K562 (cell line): ENCODE results near the gene ATXN7. TPM values are rescaled to one million over a fixed set of nuclear protein-coding genes. Genes with fewer than 3 reads are reported as not detected.

Source experiments
- ATAC-seq: fragments of 200-7000 bp; cut with Tn5 transposase; 3 replicates; pipeline ENCODE4 v1.9.1; 2020; ENCODE audit warnings: moderate library complexity
- BruUV-seq: library from RNA; stranded (reverse); fragments of 400-500 nt; replicated peaks from 2 replicates; lab custom pipeline; 2021; lab: Mats Ljungman, UMichigan
- CTCF ChIA-PET: fragments of 300-600 bp; formaldehyde crosslinking; extraction: SDS; loops from one replicate; lab custom pipeline; 2021; ENCODE audit warnings: low intra/inter-chr PET ratio; lab: Yijun Ruan, JAX
- POLR2A ChIA-PET: fragments of 300-600, 350-650 bp; sonication (Branson Sonifier 250); formaldehyde crosslinking; extraction: SDS; loops from one replicate; lab custom pipeline; 2021; ENCODE audit warnings: antibody characterized with exemption, inconsistent platforms; lab: Yijun Ruan, JAX
- DNase-seq, 4 experiments: peaks; one replicate each; pipeline versions ENCODE4 v3.0.0 to v3.0.0-alpha.2; 2011 to 2018; ENCODE audit warnings: low spot score in 3 of 4, mixed read lengths in 3 of 4; ENCODE audit errors: extremely low read depth in 1 of 4
- FAIRE-seq: peaks from 2 replicates; lab custom pipeline; 2011; peaks lifted over from hg19 to GRCh38; lab: Jason Lieb, UNC
- H2AFZ ChIP-seq: 2 replicates; pipeline ENCODE4 v1.6.0; 2011; ENCODE audit warnings: low read depth, low read length, control low read depth, inconsistent platforms
- H3K27ac ChIP-seq: fragments of 200-600 bp; 3 replicates; pipeline ENCODE4 v1.8.0; 2011; ENCODE audit warnings: low read depth, mild to moderate bottlenecking, control low read depth, inconsistent platforms, low read length, moderate library complexity, mixed read lengths; ENCODE audit errors: extremely low read depth
- H3K27me3 ChIP-seq, 2 experiments: fragments of 300-600 bp in 1 of 2; 2 replicates in 1 of 2; 3 replicates in 1 of 2; pipeline versions ENCODE4 v1.6.0 to v1.8.0; 2011; ENCODE audit warnings: inconsistent platforms in 2 of 2, low read length in 2 of 2, mild to moderate bottlenecking in 1 of 2, mixed read lengths in 1 of 2, moderate library complexity in 1 of 2; ENCODE audit not compliant: control insufficient read depth in 2 of 2, insufficient read depth in 2 of 2
- H3K36me3 ChIP-seq: fragments of 300-600 bp; 3 replicates; pipeline ENCODE4 v1.8.0; 2011; ENCODE audit warnings: mild to moderate bottlenecking, low read length, inconsistent platforms; ENCODE audit not compliant: control insufficient read depth, insufficient read depth
- H3K4me1 ChIP-seq, 2 experiments: fragments of 200-600 bp in 1 of 2; replicated peaks in 1 of 2; 2 replicates in 1 of 2; 3 replicates in 1 of 2; pipeline versions ENCODE4 v1.5.1 to v1.8.0; 2011; ENCODE audit warnings: inconsistent platforms in 2 of 2, low read length in 2 of 2, mild to moderate bottlenecking in 1 of 2, mixed read lengths in 1 of 2, moderate library complexity in 1 of 2; ENCODE audit not compliant: control insufficient read depth in 2 of 2, insufficient read depth in 2 of 2
- H3K4me2 ChIP-seq: 2 replicates; pipeline ENCODE4 v1.6.1; 2011; ENCODE audit warnings: low read length, control low read depth, inconsistent platforms, mixed read lengths; ENCODE audit not compliant: insufficient read depth
- H3K4me3 ChIP-seq: fragments of 200-600 bp; sonication (generic), shearing (Covaris generic); 2 replicates; pipeline ENCODE4 v1.5.1; 2016; ENCODE audit warnings: control low read depth, inconsistent platforms
- H3K79me2 ChIP-seq: fragments of 200-600 bp; 3 replicates; pipeline ENCODE4 v1.8.0; 2011; ENCODE audit warnings: low read length, inconsistent platforms; ENCODE audit not compliant: control insufficient read depth, insufficient read depth
- H3K9ac ChIP-seq, 2 experiments: 2 replicates each; pipeline versions ENCODE4 v1.6.0 to v1.6.1; 2011; ENCODE audit warnings: low read depth in 2 of 2, low read length in 2 of 2, control low read depth in 1 of 2, inconsistent platforms in 1 of 2, mild to moderate bottlenecking in 1 of 2, mixed read lengths in 1 of 2; ENCODE audit not compliant: insufficient read depth in 1 of 2
- H3K9me1 ChIP-seq: one replicate; pipeline ENCODE4 v1.6.0; 2011; ENCODE audit warnings: inconsistent platforms, mild to moderate bottlenecking, low read length, moderate library complexity; ENCODE audit not compliant: control insufficient read depth, insufficient read depth
- H3K9me3 ChIP-seq: replicated peaks from 2 replicates; pipeline ENCODE4 v1.5.1; 2011; ENCODE audit warnings: low read depth, low read length, inconsistent platforms; ENCODE audit not compliant: control insufficient read depth, insufficient read depth
- H4K20me1 ChIP-seq: replicated peaks from 2 replicates; pipeline ENCODE4 v1.6.1; 2011; ENCODE audit warnings: low read length, inconsistent platforms, mixed read lengths; ENCODE audit not compliant: control insufficient read depth, insufficient read depth
- CEBPG ChIP-seq, 3 experiments: fragments of 200-800 bp in 1 of 3; sonication (Bioruptor generic) in 1 of 3; sonication (generic) in 1 of 3; formaldehyde crosslinking in 1 of 3; IDR thresholded peaks in 2 of 3; conservative IDR thresholded peaks in 1 of 3; 2 replicates each; pipeline versions ENCODE4 v1.6.1 to v1.8.0; 2016 to 2022; ENCODE audit warnings: missing compliant biosample characterization in 2 of 3, missing genetic modification characterization in 2 of 3, mild to moderate bottlenecking in 1 of 3, missing genetic modification reagents in 1 of 3
- DMBX1 ChIP-seq: fragments of 250-450 bp; sonication (Bioruptor Pico); IDR thresholded peaks from 2 replicates; pipeline ENCODE4 v1.8.0; 2022; ENCODE audit warnings: inconsistent platforms, mild to moderate bottlenecking, moderate library complexity, borderline replicate concordance
- IRF2 ChIP-seq: sonication (generic); formaldehyde crosslinking; IDR thresholded peaks from 2 replicates; pipeline ENCODE4 v1.8.1; 2022; ENCODE audit warnings: mild to moderate bottlenecking, missing genetic modification reagents
- NCOA4 ChIP-seq: fragments of 450-650 bp; IDR thresholded peaks from 2 replicates; pipeline ENCODE4 v1.6.1; 2018; ENCODE audit warnings: mild to moderate bottlenecking; ENCODE audit not compliant: partially characterized antibody
- POLR3A ChIP-seq: IDR thresholded peaks from 2 replicates; pipeline ENCODE4 v1.6.1; 2011; ENCODE audit warnings: borderline replicate concordance, mild to moderate bottlenecking, moderate library complexity; ENCODE audit not compliant: insufficient read length, insufficient read depth; ENCODE audit errors: extremely low read depth
- SMAD4 ChIP-seq: fragments of 250-450 bp; sonication (Bioruptor Pico); conservative IDR thresholded peaks from 2 replicates; pipeline ENCODE4 v1.8.0; 2021; ENCODE audit warnings: inconsistent platforms, mild to moderate bottlenecking, moderate library complexity
- ZNF175 ChIP-seq: fragments of 200-800 bp; sonication (Bioruptor generic); IDR thresholded peaks from 2 replicates; pipeline ENCODE4 v1.6.1; 2016; ENCODE audit warnings: low read depth, mild to moderate bottlenecking, missing genetic modification characterization, missing compliant biosample characterization
- ZSCAN32 ChIP-seq: fragments of 450-650 bp; formaldehyde crosslinking; IDR thresholded peaks from 2 replicates; pipeline ENCODE4 v1.4.0; 2020; ENCODE audit warnings: mild to moderate bottlenecking, moderate library complexity
- in situ Hi-C: fragments of 300-500 bp; cut with MboI; formaldehyde crosslinking; loops from 4 replicates; pipeline ENCODE4 v1.15.0; 2018; ENCODE audit warnings: inconsistent platforms, mixed read lengths
- intact Hi-C: fragments of 100-400 bp; cut with micrococcal nuclease; formaldehyde crosslinking; loops from 2 replicates; pipeline ENCODE4 v1.14.2; 2022
- polyA plus RNA-seq, 8 experiments: library from polyadenylated mRNA; depleted of rRNA in 4 of 8; stranded (reverse) in 5 of 8; unstranded in 3 of 8; fragments of >200 nt; fragmentation: Nextera tagmentation in 2 of 8; fragmentation: Illumina TruSeq in 1 of 8; extraction: Ambion mirVana in 2 of 8; extraction: Trizol in 1 of 8; gene quantifications; 2 replicates each; pipeline versions ENCODE4 v1.2.1 to v1.2.3, GENCODE V29; 2011 to 2014; ENCODE audit warnings: inconsistent platforms in 1 of 8, missing spikeins in 1 of 8
- total RNA-seq, 7 experiments: library from RNA; depleted of rRNA in 6 of 7; stranded (reverse); fragments of >200 nt in 6 of 7; fragmentation: Illumina TruSeq in 2 of 7; extraction: Trizol in 2 of 7; gene quantifications; 2 replicates each; pipeline versions ENCODE4 v1.2.1 to v1.2.3, GENCODE V29; 2011 to 2021; ENCODE audit warnings: low replicate concordance in 1 of 7
- TF ChIP-seq, protein P1 (sequence below): fragments of 450-650 bp; formaldehyde crosslinking; IDR thresholded peaks from 2 replicates; pipeline ENCODE4 v1.4.0; 2022; ENCODE audit warnings: mild to moderate bottlenecking, moderate library complexity
- TF ChIP-seq, protein P2 (sequence below), 2 experiments: fragments of 450-650 bp in 1 of 2; sonication (generic) in 1 of 2; formaldehyde crosslinking in 1 of 2; IDR thresholded peaks in 1 of 2; conservative IDR thresholded peaks in 1 of 2; 2 replicates each; pipeline versions ENCODE4 v1.6.1 to v1.8.1; 2016 to 2023; ENCODE audit warnings: mild to moderate bottlenecking in 2 of 2, moderate library complexity in 2 of 2, inconsistent platforms in 1 of 2, missing genetic modification reagents in 1 of 2
- TF ChIP-seq, protein P3 (sequence below): fragments of 250-450 bp; sonication (Bioruptor Pico); IDR thresholded peaks from 2 replicates; pipeline ENCODE4 v1.4.0; 2020; ENCODE audit warnings: mild to moderate bottlenecking, moderate library complexity, borderline replicate concordance

Gene ATXN7
- total and polyA plus RNA-seq, 9 of the 15 experiments (the other 6 are each of a cell fraction or from before 2014, with no cell fraction given), result 0.41 to 9.2 (median 6.7) TPM

DNA sequence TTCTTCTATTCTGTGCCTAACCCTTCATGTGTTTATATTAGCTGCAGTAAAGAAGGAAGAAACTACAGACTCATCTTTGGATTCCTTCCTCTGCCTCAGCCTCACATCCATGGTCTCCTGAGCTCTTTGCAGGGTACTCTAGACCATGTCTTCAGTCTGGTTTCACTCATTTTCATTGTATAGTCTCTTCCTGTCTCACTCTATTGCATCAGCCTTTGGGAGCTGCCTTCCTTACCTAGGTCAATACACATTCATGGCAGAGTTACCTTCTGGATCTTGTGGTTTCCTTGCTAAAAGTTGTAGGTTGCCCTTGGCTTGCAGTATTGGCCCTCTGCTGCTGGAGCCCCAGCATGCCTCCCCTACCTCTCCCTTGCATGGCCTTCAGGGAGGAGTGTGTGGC, 80.0 kb downstream of the ATXN7 start:
- H3K9me3 ChIP-seq, result no peaks in the 10 kb centered on the region
- H4K20me1 ChIP-seq, result 0 out of 2 replicates have a peak, but pooled peaks cover 6% of the 10 kb centered on the region
- TF ChIP-seq ZNF175, result 0 out of 2 replicates have a peak, but pooled peaks have one; percentile 40
- no peak for TF ChIP-seq NCOA4
- TF ChIP-seq IRF2 (CRISPR knock-in tag), result no peak
- peak; percentile 69 for TF ChIP-seq CEBPG (CRISPR knock-in tag; IDR thresholded peaks at IDR 0.05)
- TF ChIP-seq CEBPG (tag; conservative IDR thresholded peaks at IDR 0.05 in 1 of 2, IDR thresholded peaks at IDR 0.05 in 1 of 2), result peak in 1 of 2 experiments; percentile 81; a peak in 2 of 4 replicates
- TF ChIP-seq, protein P1, sequence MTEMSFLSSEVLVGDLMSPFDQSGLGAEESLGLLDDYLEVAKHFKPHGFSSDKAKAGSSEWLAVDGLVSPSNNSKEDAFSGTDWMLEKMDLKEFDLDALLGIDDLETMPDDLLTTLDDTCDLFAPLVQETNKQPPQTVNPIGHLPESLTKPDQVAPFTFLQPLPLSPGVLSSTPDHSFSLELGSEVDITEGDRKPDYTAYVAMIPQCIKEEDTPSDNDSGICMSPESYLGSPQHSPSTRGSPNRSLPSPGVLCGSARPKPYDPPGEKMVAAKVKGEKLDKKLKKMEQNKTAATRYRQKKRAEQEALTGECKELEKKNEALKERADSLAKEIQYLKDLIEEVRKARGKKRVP, result peak; percentile 72
- TF ChIP-seq SMAD4 (CRISPR knock-in tag), result 0 out of 2 replicates have a peak, but pooled peaks have one; percentile 12
- TF ChIP-seq, protein P2, sequence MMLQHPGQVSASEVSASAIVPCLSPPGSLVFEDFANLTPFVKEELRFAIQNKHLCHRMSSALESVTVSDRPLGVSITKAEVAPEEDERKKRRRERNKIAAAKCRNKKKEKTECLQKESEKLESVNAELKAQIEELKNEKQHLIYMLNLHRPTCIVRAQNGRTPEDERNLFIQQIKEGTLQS (IDR thresholded peaks at IDR 0.05), result peak; percentile 37; the same call in 1 of the 2 replicates
- TF ChIP-seq, protein P2 (CRISPR knock-in tag; conservative IDR thresholded peaks at IDR 0.05), result no peak
- TF ChIP-seq, protein P3, sequence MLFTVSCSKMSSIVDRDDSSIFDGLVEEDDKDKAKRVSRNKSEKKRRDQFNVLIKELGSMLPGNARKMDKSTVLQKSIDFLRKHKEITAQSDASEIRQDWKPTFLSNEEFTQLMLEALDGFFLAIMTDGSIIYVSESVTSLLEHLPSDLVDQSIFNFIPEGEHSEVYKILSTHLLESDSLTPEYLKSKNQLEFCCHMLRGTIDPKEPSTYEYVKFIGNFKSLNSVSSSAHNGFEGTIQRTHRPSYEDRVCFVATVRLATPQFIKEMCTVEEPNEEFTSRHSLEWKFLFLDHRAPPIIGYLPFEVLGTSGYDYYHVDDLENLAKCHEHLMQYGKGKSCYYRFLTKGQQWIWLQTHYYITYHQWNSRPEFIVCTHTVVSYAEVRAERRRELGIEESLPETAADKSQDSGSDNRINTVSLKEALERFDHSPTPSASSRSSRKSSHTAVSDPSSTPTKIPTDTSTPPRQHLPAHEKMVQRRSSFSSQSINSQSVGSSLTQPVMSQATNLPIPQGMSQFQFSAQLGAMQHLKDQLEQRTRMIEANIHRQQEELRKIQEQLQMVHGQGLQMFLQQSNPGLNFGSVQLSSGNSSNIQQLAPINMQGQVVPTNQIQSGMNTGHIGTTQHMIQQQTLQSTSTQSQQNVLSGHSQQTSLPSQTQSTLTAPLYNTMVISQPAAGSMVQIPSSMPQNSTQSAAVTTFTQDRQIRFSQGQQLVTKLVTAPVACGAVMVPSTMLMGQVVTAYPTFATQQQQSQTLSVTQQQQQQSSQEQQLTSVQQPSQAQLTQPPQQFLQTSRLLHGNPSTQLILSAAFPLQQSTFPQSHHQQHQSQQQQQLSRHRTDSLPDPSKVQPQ, result no peak
- peak; percentile 37; the same call in 1 of the 2 replicates for TF ChIP-seq DMBX1
- 0 out of 2 replicates have a peak, but pooled peaks have one; percentile 52 for TF ChIP-seq ZSCAN32
- no peak for TF ChIP-seq POLR3A

More for the DNA sequence above, 80.0 kb downstream of the ATXN7 start:
- Histone ChIP-seq H3K27ac (no peak overlapping the region; the same call in 2 of the 3 replicates), H3K9ac (no peak overlapping the region), H3K9me1 (no peaks in the 10 kb centered on the region), H3K4me1 (peaks cover 0 to 7% of the 10 kb centered on the region in 2 experiments; a peak in 3 of 5 replicates), H3K4me3 (no peak overlapping the region), H3K4me2 (no peak overlapping the region), H3K79me2 (peaks cover 22% of the 10 kb centered on the region), H3K27me3 (no peaks in the 10 kb centered on the region), H2AFZ (no peak overlapping the region), H3K36me3 (peaks cover 8% of the 10 kb centered on the region; the same call in 1 of the 3 replicates)
- no TSS peak for BruUV-seq
- intact Hi-C loops, result no loop called here
- no peak for DNase-seq
- POLR2A ChIA-PET, result no interaction called here
- peak; percentile 64 for ATAC-seq
- FAIRE-seq, result no peak
- in situ Hi-C loops, result no loop called here
- CTCF ChIA-PET, result no interaction called here
